Thoracic aorta (tissue), 2 donors: ENCODE results near the gene CAMK1D. TPM values are rescaled to one million over a fixed set of nuclear protein-coding genes. Genes with fewer than 3 reads are reported as not detected.

ENCODE experiments used
- ATAC-seq: fragments of 150-250 bp; one replicate; pipeline ENCODE4 v1.8.0; 2017; ENCODE audit warnings: low read depth; ENCODE audit not compliant: insufficient number of reproducible peaks, low FRiP score
- DNase-seq: peaks from one replicate; pipeline ENCODE4 v3.0.0-alpha.2; 2020; ENCODE audit warnings: low spot score
- H3K27ac ChIP-seq, 2 donors: fragments of 200-600 bp; sonication (generic); 1 replicate in 1 of 2; 2 replicates in 1 of 2; pipeline ENCODE4 v1.5.1; 2016; ENCODE audit warnings: mild to moderate bottlenecking in 2 of 2, moderate library complexity in 2 of 2
- H3K27me3 ChIP-seq: fragments of 200-600 bp; sonication (generic); replicated peaks from 2 replicates; pipeline ENCODE4 v1.6.0; 2016; ENCODE audit warnings: mild to moderate bottlenecking; ENCODE audit not compliant: insufficient read depth
- H3K36me3 ChIP-seq: fragments of 200-600 bp; sonication (generic); one replicate; pipeline ENCODE4 v1.5.1; 2016
- H3K4me1 ChIP-seq, 2 donors: fragments of 200-600 bp; sonication (generic); 1 replicate in 1 of 2; 2 replicates in 1 of 2; pipeline versions ENCODE4 v1.5.1 to v1.6.0; 2016; ENCODE audit warnings: low read depth in 2 of 2, mild to moderate bottlenecking in 1 of 2; ENCODE audit not compliant: control insufficient read depth in 1 of 2
- H3K4me3 ChIP-seq: fragments of 200-600 bp; sonication (generic); 2 replicates; pipeline ENCODE4 v1.5.1; 2016; ENCODE audit warnings: mild to moderate bottlenecking
- H3K9me3 ChIP-seq: fragments of 200-600 bp; sonication (generic); 2 replicates; pipeline ENCODE4 v1.5.1; 2016
- total RNA-seq, 2 donors: library from RNA; depleted of rRNA; stranded (reverse); fragments of >200 nt; gene quantifications; one replicate each; pipeline versions ENCODE4 v1.1.0 to v1.2.3, GENCODE V29; 2016
- TF ChIP-seq, protein P1 (sequence below): fragments of 200-600 bp; sonication (generic); IDR thresholded peaks from one replicate; pipeline ENCODE4 v1.5.1; 2019; ENCODE audit warnings: antibody characterized with exemption

Gene CAMK1D
- total RNA-seq, 2 donors from 2014 or later, result 8.7 to 11.2 TPM

DNA sequence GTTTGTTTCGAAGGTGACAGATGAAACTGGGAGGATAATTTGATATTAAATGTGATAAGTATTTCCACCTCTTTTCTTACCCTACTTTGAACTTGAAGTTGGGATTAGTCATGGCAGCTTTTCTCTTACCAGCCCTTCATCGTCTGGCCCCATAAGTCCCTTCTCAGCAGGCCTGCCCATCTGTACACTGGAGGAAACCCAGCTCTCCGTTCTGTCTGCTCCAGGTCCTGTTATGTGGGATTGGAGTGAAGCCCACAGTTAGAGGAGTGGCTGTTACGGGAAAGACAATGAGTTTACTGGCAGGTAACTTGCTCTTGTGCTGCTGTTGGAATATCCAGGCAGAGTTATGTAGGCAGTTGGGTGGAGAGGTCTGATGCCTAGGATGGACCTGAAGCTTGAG lies 127.3 kb downstream of the CAMK1D start:
- no peak overlapping the region for H3K4me3 ChIP-seq

DNA sequence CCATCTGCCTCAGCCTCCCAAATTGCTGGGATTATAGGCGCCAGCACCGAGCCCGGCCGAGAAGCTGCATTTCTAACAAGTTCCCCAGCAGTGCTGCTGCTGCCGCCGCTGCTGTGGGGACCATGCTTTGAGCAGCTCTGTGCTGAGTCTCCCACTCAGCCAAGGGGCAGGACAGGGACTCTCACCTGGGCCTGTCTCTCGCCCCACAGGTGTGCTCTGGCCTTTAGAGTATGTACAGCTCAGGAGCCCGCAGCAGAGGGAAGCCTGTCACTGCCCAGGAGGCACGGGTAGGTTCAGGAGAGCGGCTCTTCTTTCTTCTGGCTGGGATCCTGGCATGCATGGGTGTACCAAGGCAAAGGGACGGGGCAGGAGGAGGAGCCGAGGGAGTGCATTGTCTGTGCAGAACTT lies 130.1 kb downstream of the CAMK1D start:
- DNase-seq (no peak), ATAC-seq (no peak)
- Histone ChIP-seq H3K9me3 (no peaks in the 10 kb centered on the region), H3K36me3 (no peaks in the 10 kb centered on the region), H3K4me1 (peaks cover 3 to 5% of the 10 kb centered on the region in 2 donors), H3K27me3 (no peaks in the 10 kb centered on the region), H3K4me3 (no peak overlapping the region), H3K27ac (no peak overlapping the region)
- TF ChIP-seq, protein P1, sequence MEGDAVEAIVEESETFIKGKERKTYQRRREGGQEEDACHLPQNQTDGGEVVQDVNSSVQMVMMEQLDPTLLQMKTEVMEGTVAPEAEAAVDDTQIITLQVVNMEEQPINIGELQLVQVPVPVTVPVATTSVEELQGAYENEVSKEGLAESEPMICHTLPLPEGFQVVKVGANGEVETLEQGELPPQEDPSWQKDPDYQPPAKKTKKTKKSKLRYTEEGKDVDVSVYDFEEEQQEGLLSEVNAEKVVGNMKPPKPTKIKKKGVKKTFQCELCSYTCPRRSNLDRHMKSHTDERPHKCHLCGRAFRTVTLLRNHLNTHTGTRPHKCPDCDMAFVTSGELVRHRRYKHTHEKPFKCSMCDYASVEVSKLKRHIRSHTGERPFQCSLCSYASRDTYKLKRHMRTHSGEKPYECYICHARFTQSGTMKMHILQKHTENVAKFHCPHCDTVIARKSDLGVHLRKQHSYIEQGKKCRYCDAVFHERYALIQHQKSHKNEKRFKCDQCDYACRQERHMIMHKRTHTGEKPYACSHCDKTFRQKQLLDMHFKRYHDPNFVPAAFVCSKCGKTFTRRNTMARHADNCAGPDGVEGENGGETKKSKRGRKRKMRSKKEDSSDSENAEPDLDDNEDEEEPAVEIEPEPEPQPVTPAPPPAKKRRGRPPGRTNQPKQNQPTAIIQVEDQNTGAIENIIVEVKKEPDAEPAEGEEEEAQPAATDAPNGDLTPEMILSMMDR, result no peak

More for the DNA sequence above, 127.3 kb downstream of the CAMK1D start:
- no peaks in the 10 kb centered on the region for H3K27me3 ChIP-seq
- H3K4me1 ChIP-seq, result no peaks in the 10 kb centered on the region
- H3K36me3 ChIP-seq, result no peaks in the 10 kb centered on the region
- TF ChIP-seq, protein P1, result no peak
- H3K9me3 ChIP-seq, result no peaks in the 10 kb centered on the region
- DNase-seq (no peak), ATAC-seq (no peak)
- no peak overlapping the region for H3K27ac ChIP-seq

DNA sequence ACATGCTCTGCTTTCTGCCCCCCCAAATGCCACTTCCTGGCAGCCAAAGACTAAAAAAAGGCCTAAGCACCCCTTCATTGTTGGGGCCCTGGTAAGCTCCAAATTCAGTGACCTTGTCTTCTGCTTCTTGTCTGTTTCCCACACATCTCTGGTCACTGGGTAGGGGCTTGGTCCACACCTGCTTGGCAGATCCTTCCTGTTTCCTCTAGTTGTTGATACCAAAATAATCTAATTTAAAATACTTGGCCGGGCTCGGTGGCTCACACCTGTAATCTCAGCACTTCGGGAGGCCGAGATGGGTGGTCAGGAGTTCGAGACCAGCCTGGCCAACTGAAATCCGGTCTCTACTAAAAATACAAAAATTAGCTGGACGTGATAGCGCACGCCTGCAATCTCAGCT lies 130.6 kb downstream of the CAMK1D start:
- H3K36me3 ChIP-seq, result no peaks in the 10 kb centered on the region
- DNase-seq, result no peak
- H3K27me3 ChIP-seq, result no peaks in the 10 kb centered on the region
- ATAC-seq, result no peak
- no peak overlapping the region for H3K4me3 ChIP-seq
- no peak overlapping the region for H3K27ac ChIP-seq
- peaks cover 8% of the 10 kb centered on the region in 2 donors for H3K4me1 ChIP-seq
- H3K9me3 ChIP-seq, result no peaks in the 10 kb centered on the region
- TF ChIP-seq, protein P1, result no peak

DNA sequence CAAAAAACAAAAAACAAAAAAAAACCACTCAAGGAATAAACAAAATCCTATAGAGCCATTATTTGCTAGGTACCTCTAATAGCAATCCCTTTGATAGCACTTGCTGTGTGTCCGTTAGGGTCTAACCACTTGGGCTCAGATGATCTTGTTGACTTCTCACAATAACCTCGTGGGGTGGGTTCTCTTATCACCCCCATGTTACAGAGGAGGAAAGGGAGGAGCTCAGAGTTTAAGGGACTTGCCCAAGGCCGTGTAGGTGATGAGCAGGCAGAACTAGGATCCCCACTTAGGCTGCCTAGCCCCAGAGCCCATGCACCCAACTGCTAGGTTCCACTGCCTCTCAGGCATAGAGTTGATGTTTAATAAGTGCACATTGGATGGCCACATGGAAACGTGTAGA lies 131.1 kb downstream of the CAMK1D start:
- H3K36me3 ChIP-seq, result no peaks in the 10 kb centered on the region
- H3K9me3 ChIP-seq, result no peaks in the 10 kb centered on the region
- peaks cover 8 to 13% of the 10 kb centered on the region in 2 donors for H3K4me1 ChIP-seq
- no peaks in the 10 kb centered on the region for H3K27me3 ChIP-seq
- ATAC-seq, result no peak
- TF ChIP-seq, protein P1, result no peak
- no peak for DNase-seq
- no peak overlapping the region for H3K4me3 ChIP-seq
- H3K27ac ChIP-seq, result no peak overlapping the region

DNA sequence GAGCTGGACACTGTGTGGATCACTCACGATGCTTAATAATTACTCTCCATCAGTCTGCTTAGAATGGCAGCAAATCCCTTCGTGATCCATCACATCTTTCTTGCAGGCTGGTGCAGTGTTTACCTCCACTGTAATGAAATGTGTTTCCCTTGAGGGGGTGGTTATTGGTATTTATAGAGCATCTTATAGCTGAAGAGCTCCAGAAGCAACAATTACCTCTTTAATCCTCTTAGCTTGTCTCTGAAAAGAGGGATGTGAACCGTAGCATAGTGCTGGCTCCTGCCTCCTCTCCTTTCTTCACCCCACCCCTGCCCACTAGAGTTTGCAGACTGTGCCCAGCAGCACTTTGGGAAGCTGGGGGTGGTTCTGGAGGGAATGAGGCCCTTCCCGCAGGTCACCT lies 132.6 kb downstream of the CAMK1D start:
- H3K27me3 ChIP-seq, result no peaks in the 10 kb centered on the region
- H3K27ac ChIP-seq, result no peak overlapping the region
- no peaks in the 10 kb centered on the region for H3K36me3 ChIP-seq
- TF ChIP-seq, protein P1, result no peak
- DNase-seq (no peak), ATAC-seq (no peak)
- H3K9me3 ChIP-seq, result no peaks in the 10 kb centered on the region
- no peak overlapping the region for H3K4me3 ChIP-seq
- H3K4me1 ChIP-seq, result peaks cover 8 to 19% of the 10 kb centered on the region in 2 donors
